Suprapubic skin (tissue), 4 donors: ENCODE data around the gene TMEM208. TPM values are rescaled to one million over a fixed set of nuclear protein-coding genes. Genes with fewer than 3 reads are reported as not detected.

Experiments
- DNase-seq, 2 donors: peaks; one replicate each; pipeline ENCODE4 v3.0.0-alpha.2; 2019; ENCODE audit warnings: low spot score in 2 of 2
- H3K27ac ChIP-seq: fragments of 200-600 bp; sonication (generic); one replicate; pipeline ENCODE4 v1.5.1; 2019
- H3K27me3 ChIP-seq: fragments of 200-600 bp; sonication (generic); one replicate; pipeline ENCODE4 v1.5.1; 2019
- H3K36me3 ChIP-seq: fragments of 200-600 bp; sonication (generic); one replicate; pipeline ENCODE4 v1.5.1; 2019
- H3K4me1 ChIP-seq: fragments of 200-600 bp; sonication (generic); one replicate; pipeline ENCODE4 v1.5.1; 2019
- H3K4me3 ChIP-seq: fragments of 200-600 bp; sonication (generic); one replicate; pipeline ENCODE4 v1.5.1; 2019; ENCODE audit warnings: mild to moderate bottlenecking
- H3K9me3 ChIP-seq: fragments of 200-600 bp; sonication (generic); one replicate; pipeline ENCODE4 v1.5.1; 2019
- CTCF ChIP-seq, 2 donors: fragments of 200-600 bp in 1 of 2; fragments of 450-650 bp in 1 of 2; sonication (generic) in 1 of 2; IDR thresholded peaks; one replicate each; pipeline ENCODE4 v1.5.1; 2016 to 2019; ENCODE audit warnings: antibody characterized with exemption in 2 of 2, mild to moderate bottlenecking in 1 of 2, moderate library complexity in 1 of 2
- EP300 ChIP-seq: sonication (generic); formaldehyde crosslinking; IDR thresholded peaks from one replicate; pipeline ENCODE4 v1.6.1; 2017; ENCODE audit warnings: antibody characterized with exemption
- POLR2A ChIP-seq, 2 donors: fragments of 450-650 bp; IDR thresholded peaks; one replicate each; pipeline ENCODE4 v1.6.1; 2017; ENCODE audit warnings: antibody characterized with exemption in 2 of 2, mild to moderate bottlenecking in 2 of 2, moderate library complexity in 2 of 2
- POLR2AphosphoS5 ChIP-seq, 3 donors: sonication (generic); formaldehyde crosslinking; IDR thresholded peaks; one replicate each; pipeline ENCODE4 v1.6.1; 2017; ENCODE audit warnings: antibody characterized with exemption in 3 of 3
- WGBS: methylation state at CpG from one replicate; pipeline ENCODE4 v1.1.5; 2018; 5-methylcytosine and 5-hydroxymethylcytosine counted together
- total RNA-seq, 4 donors: library from RNA; depleted of rRNA; stranded (reverse); fragments of >200 nt; gene quantifications; one replicate each; pipeline ENCODE4 v1.1.0, GENCODE V29; 2016

TMEM208 gene
- total RNA-seq, 4 donors from 2014 or later, result 32.8 to 46.8 (median 40.0) TPM

GRCh38 chr16:67209565-67209964 is 17.4 kb upstream of the TMEM208 start:
- TF ChIP-seq CTCF (IDR thresholded peaks at IDR 0.05) (no peak), POLR2AphosphoS5 (IDR thresholded peaks at IDR 0.05) (no peak), EP300 (no peak), POLR2A (IDR thresholded peaks at IDR 0.05) (no peak)
- 88% methylated on average over 8 of the region's 8 CpGs for WGBS
- Histone ChIP-seq H3K9me3 (no peaks in the 10 kb centered on the region), H3K27ac (no peak overlapping the region), H3K4me1 (peaks cover 11% of the 10 kb centered on the region), H3K36me3 (peaks cover 9% of the 10 kb centered on the region), H3K27me3 (no peaks in the 10 kb centered on the region), H3K4me3 (no peak overlapping the region)
- no peak for DNase-seq

DNA sequence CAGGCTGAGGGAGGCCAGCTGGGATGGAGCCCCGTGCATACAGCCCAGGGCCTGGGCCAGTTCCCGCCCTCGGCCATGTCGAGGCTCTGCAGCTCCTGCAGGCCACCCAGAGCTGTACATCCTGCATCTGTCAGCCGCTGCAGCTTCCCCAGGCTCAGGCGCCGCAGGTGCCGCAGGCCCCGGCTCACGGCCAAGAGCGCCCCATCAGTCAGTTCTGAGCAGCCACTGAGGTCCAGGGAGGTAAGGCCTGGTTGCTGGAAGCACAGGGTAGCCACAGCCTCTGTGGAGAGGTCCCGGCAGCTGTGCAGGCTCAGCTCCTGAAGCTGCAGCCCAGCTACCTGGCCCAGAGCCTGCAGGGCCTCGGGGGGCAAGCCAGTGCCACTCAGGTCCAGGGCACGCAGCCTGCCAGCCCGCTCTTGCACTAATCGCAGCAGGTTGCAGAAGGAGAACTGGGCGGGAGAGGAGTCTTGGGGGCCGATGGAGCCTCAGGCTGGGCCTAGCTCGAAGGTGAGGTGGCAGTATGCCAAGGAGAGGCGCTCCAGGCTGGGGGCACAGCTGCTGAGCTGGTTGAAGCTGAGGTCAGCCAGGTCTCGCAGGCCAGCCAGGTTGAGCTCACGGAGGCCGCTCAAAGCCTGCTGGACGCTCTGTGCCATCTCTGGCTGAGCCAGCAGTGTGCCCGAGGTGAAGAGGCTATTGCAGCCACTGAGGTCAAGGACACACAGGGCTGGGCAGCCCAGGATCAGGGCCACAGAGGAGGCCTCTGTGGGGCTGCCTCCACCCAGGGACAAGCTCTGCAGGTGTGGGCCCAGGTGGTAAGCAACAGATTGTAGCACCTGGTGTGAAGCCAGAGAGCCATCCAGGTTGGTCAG is 16.6 kb upstream of the TMEM208 start:
- H3K27me3 ChIP-seq, result no peaks in the 10 kb centered on the region
- no peaks in the 10 kb centered on the region for H3K9me3 ChIP-seq
- TF ChIP-seq POLR2A (IDR thresholded peaks at IDR 0.05) (no peak), POLR2AphosphoS5 (IDR thresholded peaks at IDR 0.05) (no peak), EP300 (no peak), CTCF (IDR thresholded peaks at IDR 0.05) (no peak)
- H3K27ac ChIP-seq, result no peak overlapping the region
- peaks cover 11% of the 10 kb centered on the region for H3K4me1 ChIP-seq
- no peak overlapping the region for H3K4me3 ChIP-seq
- H3K36me3 ChIP-seq, result peaks cover 9% of the 10 kb centered on the region
- DNase-seq, result no peak
- 93% methylated on average over 15 of the region's 25 CpGs for WGBS

- H3K36me3 ChIP-seq, result peaks cover 9% of the 10 kb centered on the region
- peaks cover 13% of the 10 kb centered on the region for H3K4me1 ChIP-seq
- H3K27me3 ChIP-seq, result no peaks in the 10 kb centered on the region
- H3K4me3 ChIP-seq, result no peak overlapping the region
- no peak overlapping the region for H3K27ac ChIP-seq
- no peaks in the 10 kb centered on the region for H3K9me3 ChIP-seq
- TF ChIP-seq CTCF (IDR thresholded peaks at IDR 0.05), result no peak
- no peak for TF ChIP-seq POLR2AphosphoS5 (IDR thresholded peaks at IDR 0.05)
- TF ChIP-seq POLR2A (IDR thresholded peaks at IDR 0.05), result no peak
- TF ChIP-seq EP300, result no peak
- no peak for DNase-seq
- 86% methylated on average over 7 of the region's 7 CpGs for WGBS
These were observed 15.3 kb upstream of the TMEM208 start for GRCh38 chr16:67211674-67212073.

DNA sequence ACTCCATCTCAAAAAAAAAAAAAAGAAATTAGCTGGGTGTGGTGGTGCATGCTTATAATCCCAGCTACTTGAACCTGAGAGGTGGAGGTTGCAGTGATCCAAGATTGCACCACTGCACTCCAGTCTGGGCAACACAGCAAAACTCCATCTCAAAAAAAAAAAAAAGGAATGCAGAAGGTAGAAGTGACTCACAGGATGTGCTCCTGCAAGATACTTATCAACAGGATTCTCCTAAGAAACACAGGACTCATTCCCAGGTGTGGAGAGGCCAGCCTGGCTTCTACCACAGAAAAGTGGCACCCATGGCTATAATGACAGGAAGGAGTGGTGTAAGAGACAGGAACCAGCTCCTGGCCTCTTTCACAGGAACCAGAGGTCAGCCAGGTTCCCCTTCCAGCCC is 14.2 kb upstream of the TMEM208 start:
- no peak overlapping the region for H3K4me3 ChIP-seq
- peaks cover 15% of the 10 kb centered on the region for H3K4me1 ChIP-seq
- peaks cover 4% of the 10 kb centered on the region for H3K36me3 ChIP-seq
- TF ChIP-seq POLR2A (IDR thresholded peaks at IDR 0.05), result no peak
- TF ChIP-seq POLR2AphosphoS5 (IDR thresholded peaks at IDR 0.05), result no peak
- no peak for TF ChIP-seq EP300
- no peak for TF ChIP-seq CTCF (IDR thresholded peaks at IDR 0.05)
- H3K27me3 ChIP-seq, result no peaks in the 10 kb centered on the region
- no peak for DNase-seq
- no peaks in the 10 kb centered on the region for H3K9me3 ChIP-seq
- no peak overlapping the region for H3K27ac ChIP-seq

DNA sequence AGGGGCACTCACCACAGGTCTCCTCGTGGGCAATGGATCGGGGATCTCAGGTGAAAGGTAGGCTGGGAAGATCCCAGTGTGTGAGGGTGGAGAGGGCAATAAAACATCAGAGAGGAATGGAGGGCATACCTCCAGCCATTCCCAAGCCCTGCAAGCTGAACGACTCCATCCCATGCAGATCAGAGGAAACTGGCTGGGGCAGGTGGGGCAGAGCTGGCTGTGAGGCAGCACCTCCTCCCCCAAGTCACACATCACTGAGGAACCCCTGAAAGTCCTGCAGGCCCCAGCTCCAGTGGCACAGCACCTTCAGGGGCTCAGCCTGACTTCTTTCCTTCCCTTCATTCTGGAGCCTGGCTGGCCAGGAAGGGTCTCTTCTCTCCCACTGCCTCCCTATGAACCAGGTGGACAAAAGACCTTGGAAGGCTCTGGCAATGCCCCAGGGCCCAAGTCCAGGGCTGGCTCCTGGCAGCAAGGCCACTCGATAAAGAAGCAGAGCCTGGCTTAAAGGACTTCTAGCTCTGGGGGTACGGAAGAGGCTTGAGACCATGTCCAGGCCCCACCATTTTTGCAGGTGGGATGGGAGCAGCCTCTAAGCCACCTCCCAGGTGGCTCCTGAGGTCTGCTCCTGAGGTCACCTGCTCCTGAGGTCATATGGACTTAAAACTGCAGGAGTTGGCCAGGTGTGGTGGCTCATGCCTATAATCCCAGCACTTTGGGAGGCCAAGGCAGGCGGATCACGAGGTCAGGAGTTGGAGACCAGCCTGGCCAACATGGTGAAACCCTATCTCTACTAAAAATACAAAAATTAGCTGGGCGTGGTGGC is 13.5 kb upstream of the TMEM208 start:
- H3K4me3 ChIP-seq, result no peak overlapping the region
- DNase-seq, result no peak
- no peaks in the 10 kb centered on the region for H3K27me3 ChIP-seq
- H3K36me3 ChIP-seq, result peaks cover 4% of the 10 kb centered on the region
- 84% methylated on average over 8 of the region's 8 CpGs for WGBS
- no peaks in the 10 kb centered on the region for H3K9me3 ChIP-seq
- H3K4me1 ChIP-seq, result peaks cover 13% of the 10 kb centered on the region
- no peak overlapping the region for H3K27ac ChIP-seq
- no peak for TF ChIP-seq EP300
- no peak for TF ChIP-seq POLR2AphosphoS5 (IDR thresholded peaks at IDR 0.05)
- no peak for TF ChIP-seq CTCF (IDR thresholded peaks at IDR 0.05)
- no peak for TF ChIP-seq POLR2A (IDR thresholded peaks at IDR 0.05)
